Measurements from ENCODE around the gene MMP24.
"Not testable (repeated sequence)": the region's sequence is repeated elsewhere in the genome, so short reads cannot be mapped to it uniquely, and the experiment has no call there.

The MMP24 gene

GRCh38 chr20:35315632-35316020 is 89.1 kb downstream of the MMP24 start:
- DNase-seq = not testable (repeated sequence)

- DNase-seq = no peak
Measured at GRCh38 chr20:35316086-35316485, 89.6 kb downstream of the MMP24 start.

- DNase-seq = no peak
Measured at GRCh38 chr20:35317416-35318210, 91.1 kb downstream of the MMP24 start.

- DNase-seq = no peak
Measured at GRCh38 chr20:35318502-35319157, 92.1 kb downstream of the MMP24 start.

GRCh38 chr20:35319192-35319870 is 92.8 kb downstream of the MMP24 start:
- DNase-seq = no peak

GRCh38 chr20:35319871-35320197 is 93.3 kb downstream of the MMP24 start:
- DNase-seq = no peak

- no peak for DNase-seq
Measured at GRCh38 chr20:35320396-35321126, 94.1 kb downstream of the MMP24 start.

- no peak for DNase-seq
Measured at GRCh38 chr20:35325401-35325800, 98.9 kb downstream of the MMP24 start.

- no peak for DNase-seq
Measured at GRCh38 chr20:35326021-35326739, 99.7 kb downstream of the MMP24 start.
